Umbilical cord (tissue), 2 donors: ENCODE measurements around the gene BCL3. TPM values are rescaled to one million over a fixed set of nuclear protein-coding genes. Genes with fewer than 3 reads are reported as not detected.
A peak's percentile ranks its signal among the peaks of the same experiment; 100 is the strongest.
"Not testable (repeated sequence)": the region's sequence is repeated elsewhere in the genome, so short reads cannot be mapped to it uniquely, and the experiment has no call there.

ENCODE experiments used
- DNase-seq: peaks from one replicate; pipeline ENCODE4 v3.0.0-alpha.2; 2015; ENCODE audit warnings: low spot score
- total RNA-seq: library from RNA; depleted of rRNA; stranded (reverse); fragments of >200 nt; gene quantifications from one replicate; pipeline ENCODE4 v1.2.3, GENCODE V29; 2014; ENCODE audit warnings: low replicate concordance; ENCODE audit not compliant: insufficient read depth

The BCL3 gene
- total RNA-seq, 1 donor from 2014 or later = 1.2 TPM

GRCh38 chr19:44758596-44758995, 10.1 kb downstream of the BCL3 start:
- no peak for DNase-seq

DNA sequence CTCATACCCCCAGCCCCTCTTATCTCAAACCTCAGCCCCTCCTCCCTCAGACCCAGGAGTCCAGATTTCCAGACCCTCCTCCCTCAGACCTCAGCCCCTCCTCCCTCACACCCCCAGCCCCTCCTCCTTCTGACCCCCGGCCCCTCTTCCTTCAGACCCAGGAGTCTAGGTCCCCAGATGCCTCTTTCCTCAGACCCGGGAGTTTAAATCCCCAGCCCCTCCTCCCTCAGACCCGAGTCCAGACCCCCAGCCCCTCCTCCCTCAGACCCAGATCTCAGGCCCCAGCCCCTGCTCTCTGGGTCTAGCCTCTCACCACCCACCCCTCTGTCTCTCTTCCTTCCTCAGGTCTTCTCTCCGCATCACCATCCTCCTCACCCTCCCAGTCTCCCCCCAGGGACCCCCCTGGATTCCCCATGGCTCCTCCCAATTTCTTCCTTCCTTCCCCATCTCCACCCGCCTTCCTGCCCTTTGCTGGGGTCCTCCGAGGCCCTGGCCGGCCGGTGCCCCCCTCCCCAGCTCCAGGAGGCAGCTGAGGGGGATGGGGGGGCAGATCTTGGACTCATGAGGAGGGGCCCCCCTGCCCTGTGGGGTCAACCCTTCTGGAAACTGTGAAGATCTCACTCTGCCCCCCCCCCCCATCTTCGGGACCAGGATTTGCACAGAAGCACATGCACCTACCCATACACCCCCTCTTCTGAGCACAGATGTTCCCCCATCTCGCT, 10.7 kb downstream of the BCL3 start:
- DNase-seq = no peak

- no peak for DNase-seq
Measured at GRCh38 chr19:44762038-44762437, 13.5 kb downstream of the BCL3 start.

DNA sequence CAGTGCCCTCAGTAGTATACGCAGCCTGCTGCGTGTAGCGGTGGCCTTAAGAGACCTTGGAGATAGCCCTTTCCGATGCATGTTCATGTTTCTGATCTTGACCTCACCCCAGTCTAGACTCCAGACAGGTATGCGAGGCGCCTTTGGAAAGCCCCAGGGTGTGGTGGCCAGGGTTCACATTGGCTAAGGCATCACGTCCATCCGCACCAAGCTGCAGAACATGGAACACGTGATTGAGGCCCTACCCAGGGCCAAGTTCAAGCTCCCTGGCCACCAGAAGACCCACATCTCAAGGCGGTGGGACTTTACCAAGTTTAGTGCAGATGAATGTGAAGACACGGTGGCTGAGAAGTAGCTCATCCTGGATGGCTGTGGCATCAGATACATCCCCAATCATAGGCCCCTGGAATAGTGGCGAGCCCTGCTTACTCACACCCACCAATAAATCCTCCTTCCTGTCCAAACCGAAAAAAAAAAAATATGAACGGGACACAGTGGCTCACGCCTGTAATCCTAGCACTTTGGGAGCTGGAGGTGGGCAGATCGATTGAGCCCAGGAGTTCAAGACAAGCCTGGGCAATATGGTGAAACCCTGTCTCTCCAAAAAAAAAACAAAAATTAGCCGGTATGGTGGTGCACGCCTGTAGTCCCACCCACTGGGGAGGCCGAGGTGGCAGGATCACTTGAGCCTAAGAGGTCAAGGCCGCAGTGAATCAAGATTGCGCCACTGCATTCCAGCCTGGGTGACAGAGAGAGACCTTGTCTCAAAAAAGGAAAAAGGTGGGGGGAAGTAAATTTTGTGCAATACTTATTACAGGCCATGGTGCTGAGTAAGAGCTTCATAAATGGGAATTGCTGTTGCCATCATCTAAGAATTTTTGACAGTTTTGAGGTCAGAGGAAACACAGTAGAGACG, 16.8 kb downstream of the BCL3 start:
- DNase-seq = no peak

GRCh38 chr19:44765949-44766335, 17.4 kb downstream of the BCL3 start:
- DNase-seq = no peak

DNA sequence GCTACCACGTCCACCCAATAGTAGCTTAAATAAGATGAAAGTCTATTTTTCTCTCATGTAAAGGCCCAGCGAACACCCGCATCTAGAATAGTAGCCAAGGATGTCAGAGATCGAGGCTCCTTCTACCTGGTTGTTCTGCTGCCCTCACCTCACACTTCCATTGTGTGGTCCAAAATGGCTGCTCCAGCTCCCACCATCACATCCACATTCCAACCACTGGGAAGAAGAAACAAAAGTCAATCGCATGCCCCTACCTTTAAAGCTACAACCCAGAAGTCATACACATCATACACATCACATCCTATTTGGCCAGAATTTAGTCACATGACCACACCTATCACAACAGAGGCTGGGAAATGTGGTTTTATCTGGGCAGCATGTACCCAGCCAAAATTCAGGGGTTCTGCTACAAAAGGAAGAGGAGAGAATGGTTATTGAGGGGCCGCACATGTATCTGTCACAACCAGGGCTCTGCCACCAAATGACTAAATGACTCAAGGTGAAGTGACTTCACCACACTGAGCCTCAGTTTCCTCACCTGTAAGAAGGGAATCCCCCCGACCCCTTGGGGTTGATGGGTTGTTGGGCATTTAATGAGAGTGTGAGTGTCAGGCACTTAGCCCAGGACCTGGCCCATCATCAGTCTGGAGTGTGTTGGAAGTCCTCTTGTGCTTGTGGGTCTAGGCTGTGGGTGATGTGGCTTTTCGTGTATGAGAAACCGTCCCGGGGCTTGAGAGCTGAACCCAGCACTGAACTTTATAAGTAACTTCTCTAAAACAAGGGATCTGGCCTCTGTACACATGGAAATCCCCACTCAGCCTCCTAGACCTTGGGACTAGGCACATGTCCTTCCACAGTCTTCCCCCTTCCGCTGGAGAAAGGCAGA, 19.0 kb downstream of the BCL3 start:
- no peak for DNase-seq

DNA sequence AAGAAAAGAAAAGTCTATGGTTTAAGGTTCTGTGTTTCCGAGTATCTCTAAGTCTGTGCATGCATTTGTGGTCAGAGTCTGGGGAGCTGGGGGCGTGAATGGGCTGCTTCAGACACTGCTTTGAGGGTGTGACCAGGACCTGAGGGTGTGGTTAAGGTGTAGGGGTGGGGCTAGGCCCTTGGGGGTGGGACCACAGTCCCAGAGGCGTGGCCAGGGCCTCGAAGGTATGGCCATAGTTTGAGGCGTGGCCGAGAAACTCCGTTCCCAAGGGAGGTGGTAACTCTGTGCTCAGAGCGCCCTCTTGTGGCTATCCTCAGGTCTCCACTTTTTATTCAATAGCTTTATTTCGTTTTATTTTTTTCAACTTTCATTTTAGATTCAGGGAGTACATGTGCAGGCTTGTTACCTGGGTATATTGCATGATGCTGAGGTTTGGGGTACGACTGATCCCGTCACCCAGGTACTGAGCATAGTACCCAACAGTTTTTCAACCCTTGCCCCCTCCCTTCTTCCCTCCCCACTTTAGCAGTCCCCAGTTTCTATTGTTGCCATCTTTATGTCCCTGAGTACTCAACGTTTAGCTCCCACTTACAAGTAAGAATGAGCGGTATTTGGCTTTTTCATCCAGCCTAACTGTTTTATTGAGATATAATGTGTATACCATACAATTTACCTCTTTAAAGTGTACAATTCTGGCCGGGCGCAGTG, 22.2 kb downstream of the BCL3 start:
- DNase-seq = peak; percentile 88

- not testable (repeated sequence) for DNase-seq
Measured at GRCh38 chr19:44772144-44772543, 23.6 kb downstream of the BCL3 start.

DNA sequence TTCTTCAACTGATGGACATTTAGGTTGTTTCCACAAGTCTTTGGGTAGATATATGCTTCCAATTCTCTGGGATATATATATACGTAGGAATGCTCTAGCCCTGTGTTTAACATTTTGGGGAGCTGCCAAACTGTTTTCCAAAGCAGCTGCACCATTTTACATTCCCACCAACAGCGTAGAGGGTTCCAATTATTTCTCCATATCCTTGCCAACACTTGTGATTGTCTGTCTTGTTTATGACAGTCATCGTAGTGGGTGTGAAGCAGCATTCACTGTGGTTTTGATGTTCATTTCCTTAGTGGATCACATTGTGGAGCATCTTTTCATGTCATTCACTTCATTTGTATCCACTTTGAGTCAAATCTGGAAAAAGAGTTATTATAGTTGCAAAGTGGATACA, 24.5 kb downstream of the BCL3 start:
- no peak for DNase-seq

GRCh38 chr19:44775676-44776240, 27.2 kb downstream of the BCL3 start:
- no peak for DNase-seq

DNA sequence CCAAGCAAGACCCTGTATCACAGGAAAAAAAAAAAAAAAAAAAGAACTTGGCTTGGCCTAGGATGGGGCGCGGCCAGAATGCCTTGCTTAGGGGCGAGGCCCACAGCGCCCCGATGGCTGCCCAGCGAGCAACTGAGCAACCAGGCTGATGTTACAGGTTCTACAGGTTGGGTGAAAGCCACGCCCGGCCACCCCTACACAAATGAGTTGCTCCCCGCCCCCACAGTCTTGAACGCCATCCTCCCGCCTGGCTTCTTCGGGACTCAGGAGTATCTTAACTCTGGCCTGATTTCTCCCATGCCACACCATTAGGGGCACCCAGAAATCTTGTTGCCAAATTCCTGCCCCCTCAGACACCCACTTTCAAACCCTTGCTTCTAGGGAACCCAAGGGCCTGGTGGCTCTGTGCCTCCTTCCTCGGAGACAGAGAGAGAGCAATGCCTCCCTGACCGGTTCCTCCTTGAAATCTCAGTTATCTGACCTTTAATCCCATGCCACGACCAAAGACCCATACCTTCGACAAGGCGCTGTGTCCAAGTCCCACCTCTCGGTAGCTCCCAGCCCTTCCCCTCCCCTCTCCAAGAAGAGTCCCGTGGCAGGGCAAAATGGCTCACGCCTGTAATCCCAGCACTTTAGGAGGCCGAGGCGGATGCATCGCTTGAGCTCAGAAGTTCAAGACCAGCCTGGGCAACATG, 28.0 kb downstream of the BCL3 start:
- DNase-seq = peak; percentile 69

DNA sequence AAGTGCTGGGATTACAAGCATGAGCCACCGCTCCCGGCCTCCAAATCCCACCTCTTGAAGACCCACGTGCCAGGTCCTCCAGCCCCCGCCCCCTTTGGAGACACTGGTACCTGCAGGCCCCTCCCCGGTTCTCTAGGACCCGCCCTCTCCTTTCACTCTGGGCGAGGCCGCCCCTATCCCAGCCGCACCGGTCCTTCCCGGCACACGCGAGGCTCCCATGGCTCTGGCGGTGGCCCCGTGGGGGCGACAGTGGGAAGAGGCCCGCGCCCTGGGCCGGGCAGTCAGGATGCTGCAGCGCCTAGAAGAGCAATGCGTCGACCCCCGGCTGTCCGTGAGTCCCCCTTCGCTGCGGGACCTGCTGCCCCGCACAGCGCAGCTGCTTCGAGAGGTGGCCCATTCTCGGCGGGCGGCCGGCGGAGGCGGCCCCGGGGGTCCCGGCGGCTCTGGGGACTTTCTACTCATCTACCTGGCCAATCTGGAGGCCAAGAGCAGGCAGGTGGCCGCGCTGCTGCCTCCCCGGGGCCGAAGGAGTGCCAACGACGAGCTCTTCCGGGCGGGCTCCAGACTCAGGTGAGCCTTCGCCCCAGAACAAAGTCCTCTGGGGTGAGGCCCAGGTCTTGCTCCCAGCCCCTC, 29.3 kb downstream of the BCL3 start, which contains the start of gene CBLC:
Gene CBLC, plus strand, starts transcription at position 176 of the 633 bp plus-strand sequence. Its CDS starts 42 bp downstream, at position 218.
- no peak for DNase-seq

GRCh38 chr19:44779150-44779549, 30.6 kb downstream of the BCL3 start:
- no peak for DNase-seq

DNA sequence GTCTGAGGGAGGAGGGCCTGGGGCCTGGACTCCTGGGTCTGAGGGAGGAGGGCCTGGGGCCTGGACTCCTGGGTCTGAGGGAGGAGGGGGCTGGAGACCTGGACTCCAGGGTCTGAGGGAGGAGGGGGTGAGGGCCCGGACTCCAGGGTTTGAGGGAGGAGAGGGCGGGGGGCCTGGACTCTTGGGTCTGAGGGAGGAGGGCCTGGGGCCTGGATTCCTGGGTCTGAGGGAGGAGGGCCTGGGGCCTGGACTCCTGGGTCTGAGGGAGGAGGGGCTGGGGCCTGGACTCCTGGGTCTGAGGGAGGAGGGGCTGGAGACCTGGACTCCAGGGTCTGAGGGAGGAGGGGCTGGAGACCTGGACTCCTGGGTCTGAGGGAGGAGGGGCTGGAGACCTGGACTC, 33.2 kb downstream of the BCL3 start:
- DNase-seq = not testable (repeated sequence)

GRCh38 chr19:44782729-44783128, 34.2 kb downstream of the BCL3 start:
- no peak for DNase-seq

DNA sequence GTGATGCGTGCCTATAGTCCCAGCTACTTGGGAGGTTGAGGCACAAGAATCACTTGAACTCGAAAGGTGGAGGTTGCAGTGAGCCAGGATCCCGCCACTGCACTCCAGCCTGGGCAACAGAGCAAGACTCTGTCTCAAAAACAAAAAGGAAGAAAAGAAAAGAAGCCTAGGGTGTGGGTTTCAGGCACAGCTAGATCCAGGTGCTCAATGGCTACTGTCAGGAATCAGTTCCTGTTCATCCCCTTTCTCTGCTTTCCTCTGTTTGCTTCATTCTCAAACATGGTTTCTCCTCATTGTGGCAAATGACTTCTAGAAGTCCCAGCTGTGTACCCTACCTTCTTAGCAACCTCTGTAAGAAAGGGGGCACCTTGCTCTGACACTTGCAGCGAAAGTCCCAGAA, 35.0 kb downstream of the BCL3 start:
- no peak for DNase-seq

GRCh38 chr19:44785271-44785670, 36.8 kb downstream of the BCL3 start:
- no peak for DNase-seq

DNA sequence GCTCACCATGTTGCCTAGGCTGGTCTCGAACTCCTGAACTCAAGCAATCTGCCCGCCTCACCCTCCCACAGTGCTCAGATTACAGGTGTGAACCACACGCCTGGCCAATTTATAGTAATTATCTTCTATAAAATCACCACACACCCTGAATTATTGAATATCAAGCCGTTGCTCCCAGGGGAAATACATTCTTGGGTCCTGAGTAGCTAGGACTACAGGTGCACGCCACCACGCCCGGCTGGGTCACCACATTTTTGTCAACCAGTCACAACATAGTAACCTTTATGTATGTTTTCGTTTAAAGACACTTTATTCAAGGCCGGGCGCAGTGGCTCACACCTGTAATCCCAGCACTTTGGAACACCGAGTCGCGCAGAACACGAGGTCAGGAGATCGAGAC, 37.5 kb downstream of the BCL3 start:
- no peak for DNase-seq

DNA sequence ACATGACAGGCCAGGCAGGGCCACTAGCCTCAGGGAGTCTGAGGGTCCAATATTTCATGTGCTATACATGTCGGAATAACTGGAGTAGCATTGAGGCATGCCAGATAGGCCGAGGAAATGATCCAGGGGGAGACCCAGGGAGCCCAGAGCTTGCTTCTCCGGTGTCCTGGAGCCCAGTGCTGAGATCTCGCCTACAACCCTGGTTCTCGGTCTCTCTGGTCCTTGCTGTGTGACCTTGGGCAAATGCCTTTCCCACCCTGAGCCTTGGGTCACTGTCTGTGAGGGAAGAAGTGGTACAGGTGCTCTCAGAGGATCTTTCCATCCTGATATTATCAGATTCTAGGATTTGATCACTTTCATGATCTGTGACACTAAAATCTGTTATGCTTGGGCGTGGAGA, 40.5 kb downstream of the BCL3 start:
- DNase-seq = no peak
